A549 (cell line): Measurements from ENCODE around the gene NSD2.

ENCODE experiments used
- CHD2 ChIP-seq: fragments of 150-350 bp; IDR thresholded peaks from 2 replicates; pipeline ENCODE4 v1.6.1; 2014; ENCODE audit warnings: low read length; ENCODE audit not compliant: partially characterized antibody
- CHD4 ChIP-seq: fragments of 200-600 bp; sonication (generic); IDR thresholded peaks from 2 replicates; pipeline ENCODE4 v1.6.1; 2016; ENCODE audit warnings: antibody characterized with exemption, mild to moderate bottlenecking, borderline replicate concordance
- EHMT2 ChIP-seq: fragments of 200-600 bp; sonication (generic); IDR thresholded peaks from 2 replicates; pipeline ENCODE4 v1.6.1; 2016; ENCODE audit warnings: antibody characterized with exemption, low read depth, mild to moderate bottlenecking, moderate library complexity
- NPAS2 ChIP-seq: fragments of 250-450 bp; sonication (Bioruptor Pico); IDR thresholded peaks from 2 replicates; pipeline ENCODE4 v1.8.0; 2022; ENCODE audit warnings: mild to moderate bottlenecking, moderate library complexity, borderline replicate concordance
- POLR2A ChIP-seq: IDR thresholded peaks from 2 replicates; pipeline ENCODE4 v1.6.1; 2012; ENCODE audit warnings: mild to moderate bottlenecking, low read length
- RAD21 ChIP-seq, 2 experiments: fragments of >200 bp in 1 of 2; sonication (Bioruptor Twin) in 1 of 2; formaldehyde crosslinking in 1 of 2; IDR thresholded peaks in 1 of 2; conservative IDR thresholded peaks in 1 of 2; 2 replicates in 1 of 2; 3 replicates in 1 of 2; pipeline ENCODE4 v1.6.1; 2012 to 2018; ENCODE audit warnings: inconsistent platforms in 1 of 2
- RFX5 ChIP-seq: fragments of 450-650 bp; IDR thresholded peaks from 2 replicates; pipeline ENCODE4 v1.7.1; 2014; ENCODE audit warnings: antibody characterized with exemption, mild to moderate bottlenecking, moderate library complexity
- TP53 ChIP-seq: fragments of 250-450 bp; sonication (Bioruptor Pico); IDR thresholded peaks from 2 replicates; pipeline ENCODE4 v1.5.0; 2021; ENCODE audit warnings: mild to moderate bottlenecking, moderate library complexity
- ZSCAN20 ChIP-seq: fragments of 250-450 bp; sonication (Bioruptor Pico); IDR thresholded peaks from 2 replicates; pipeline ENCODE4 v1.8.0; 2022; ENCODE audit warnings: mild to moderate bottlenecking, moderate library complexity
- TF ChIP-seq, protein P1 (sequence below): fragments of >200 bp; sonication (Bioruptor Twin); formaldehyde crosslinking; IDR thresholded peaks from 3 replicates; pipeline ENCODE4 v1.5.1; 2016
- TF ChIP-seq, protein P2 (sequence below): fragments of 200-600 bp; sonication (generic); IDR thresholded peaks from 2 replicates; pipeline ENCODE4 v1.6.1; 2016; ENCODE audit warnings: antibody characterized with exemption, mild to moderate bottlenecking, moderate library complexity
- TF ChIP-seq, protein P3 (sequence below): IDR thresholded peaks from 2 replicates; pipeline ENCODE4 v1.6.1; 2012
- TF ChIP-seq, protein P4 (sequence below): IDR thresholded peaks from 2 replicates; pipeline ENCODE4 v1.6.1; 2012; ENCODE audit warnings: low read depth, borderline replicate concordance

DNA sequence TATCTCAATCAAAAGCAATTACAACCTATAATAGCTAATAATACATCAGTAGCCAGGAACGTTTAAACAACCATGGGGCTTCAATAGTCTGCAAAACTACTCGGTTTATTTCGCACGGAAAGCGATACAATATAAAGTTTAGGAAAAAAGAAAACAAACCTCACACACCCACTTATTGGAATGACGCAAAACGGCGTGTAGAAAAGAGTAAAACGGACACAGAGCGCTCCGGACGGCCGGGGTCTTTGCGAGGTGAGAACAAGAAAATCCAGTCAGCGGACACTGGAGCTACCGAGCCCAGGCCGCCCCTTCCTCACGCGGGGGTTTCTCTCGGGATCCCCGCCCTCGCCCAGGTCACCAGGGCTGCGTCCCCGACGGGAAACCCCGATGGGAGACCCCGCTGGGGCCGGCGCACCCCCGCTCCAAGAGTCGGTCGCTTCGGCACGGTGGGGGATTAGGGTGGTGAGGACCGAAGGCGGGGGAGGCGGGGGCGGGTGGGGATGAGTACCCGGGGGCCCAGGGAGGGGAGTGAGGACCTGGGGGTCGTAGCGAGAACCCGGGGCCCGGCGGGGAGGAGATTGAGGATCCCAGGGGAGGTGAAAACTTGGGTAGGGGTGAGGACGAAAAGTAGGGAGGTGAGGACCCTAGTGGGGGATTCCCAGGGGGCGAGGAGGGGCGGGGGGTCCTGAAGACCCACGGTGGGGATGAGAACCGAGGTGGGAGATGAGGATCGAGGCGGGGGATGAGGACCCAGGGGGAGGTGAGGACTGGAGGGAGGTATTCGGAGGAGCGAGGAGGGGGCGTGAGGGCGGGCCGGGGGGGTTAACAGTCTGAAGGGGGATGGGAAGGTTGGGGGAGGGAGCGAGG, 136.8 kb downstream of the NSD2 start:
- no peak for TF ChIP-seq RFX5
- TF ChIP-seq, protein P1, sequence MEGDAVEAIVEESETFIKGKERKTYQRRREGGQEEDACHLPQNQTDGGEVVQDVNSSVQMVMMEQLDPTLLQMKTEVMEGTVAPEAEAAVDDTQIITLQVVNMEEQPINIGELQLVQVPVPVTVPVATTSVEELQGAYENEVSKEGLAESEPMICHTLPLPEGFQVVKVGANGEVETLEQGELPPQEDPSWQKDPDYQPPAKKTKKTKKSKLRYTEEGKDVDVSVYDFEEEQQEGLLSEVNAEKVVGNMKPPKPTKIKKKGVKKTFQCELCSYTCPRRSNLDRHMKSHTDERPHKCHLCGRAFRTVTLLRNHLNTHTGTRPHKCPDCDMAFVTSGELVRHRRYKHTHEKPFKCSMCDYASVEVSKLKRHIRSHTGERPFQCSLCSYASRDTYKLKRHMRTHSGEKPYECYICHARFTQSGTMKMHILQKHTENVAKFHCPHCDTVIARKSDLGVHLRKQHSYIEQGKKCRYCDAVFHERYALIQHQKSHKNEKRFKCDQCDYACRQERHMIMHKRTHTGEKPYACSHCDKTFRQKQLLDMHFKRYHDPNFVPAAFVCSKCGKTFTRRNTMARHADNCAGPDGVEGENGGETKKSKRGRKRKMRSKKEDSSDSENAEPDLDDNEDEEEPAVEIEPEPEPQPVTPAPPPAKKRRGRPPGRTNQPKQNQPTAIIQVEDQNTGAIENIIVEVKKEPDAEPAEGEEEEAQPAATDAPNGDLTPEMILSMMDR, result no peak
- no peak for TF ChIP-seq POLR2A
- TF ChIP-seq CHD4, result no peak
- TF ChIP-seq, protein P2, sequence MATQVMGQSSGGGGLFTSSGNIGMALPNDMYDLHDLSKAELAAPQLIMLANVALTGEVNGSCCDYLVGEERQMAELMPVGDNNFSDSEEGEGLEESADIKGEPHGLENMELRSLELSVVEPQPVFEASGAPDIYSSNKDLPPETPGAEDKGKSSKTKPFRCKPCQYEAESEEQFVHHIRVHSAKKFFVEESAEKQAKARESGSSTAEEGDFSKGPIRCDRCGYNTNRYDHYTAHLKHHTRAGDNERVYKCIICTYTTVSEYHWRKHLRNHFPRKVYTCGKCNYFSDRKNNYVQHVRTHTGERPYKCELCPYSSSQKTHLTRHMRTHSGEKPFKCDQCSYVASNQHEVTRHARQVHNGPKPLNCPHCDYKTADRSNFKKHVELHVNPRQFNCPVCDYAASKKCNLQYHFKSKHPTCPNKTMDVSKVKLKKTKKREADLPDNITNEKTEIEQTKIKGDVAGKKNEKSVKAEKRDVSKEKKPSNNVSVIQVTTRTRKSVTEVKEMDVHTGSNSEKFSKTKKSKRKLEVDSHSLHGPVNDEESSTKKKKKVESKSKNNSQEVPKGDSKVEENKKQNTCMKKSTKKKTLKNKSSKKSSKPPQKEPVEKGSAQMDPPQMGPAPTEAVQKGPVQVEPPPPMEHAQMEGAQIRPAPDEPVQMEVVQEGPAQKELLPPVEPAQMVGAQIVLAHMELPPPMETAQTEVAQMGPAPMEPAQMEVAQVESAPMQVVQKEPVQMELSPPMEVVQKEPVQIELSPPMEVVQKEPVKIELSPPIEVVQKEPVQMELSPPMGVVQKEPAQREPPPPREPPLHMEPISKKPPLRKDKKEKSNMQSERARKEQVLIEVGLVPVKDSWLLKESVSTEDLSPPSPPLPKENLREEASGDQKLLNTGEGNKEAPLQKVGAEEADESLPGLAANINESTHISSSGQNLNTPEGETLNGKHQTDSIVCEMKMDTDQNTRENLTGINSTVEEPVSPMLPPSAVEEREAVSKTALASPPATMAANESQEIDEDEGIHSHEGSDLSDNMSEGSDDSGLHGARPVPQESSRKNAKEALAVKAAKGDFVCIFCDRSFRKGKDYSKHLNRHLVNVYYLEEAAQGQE, result no peak
- no peak for TF ChIP-seq TP53 (CRISPR knock-in tag)
- TF ChIP-seq, protein P3, sequence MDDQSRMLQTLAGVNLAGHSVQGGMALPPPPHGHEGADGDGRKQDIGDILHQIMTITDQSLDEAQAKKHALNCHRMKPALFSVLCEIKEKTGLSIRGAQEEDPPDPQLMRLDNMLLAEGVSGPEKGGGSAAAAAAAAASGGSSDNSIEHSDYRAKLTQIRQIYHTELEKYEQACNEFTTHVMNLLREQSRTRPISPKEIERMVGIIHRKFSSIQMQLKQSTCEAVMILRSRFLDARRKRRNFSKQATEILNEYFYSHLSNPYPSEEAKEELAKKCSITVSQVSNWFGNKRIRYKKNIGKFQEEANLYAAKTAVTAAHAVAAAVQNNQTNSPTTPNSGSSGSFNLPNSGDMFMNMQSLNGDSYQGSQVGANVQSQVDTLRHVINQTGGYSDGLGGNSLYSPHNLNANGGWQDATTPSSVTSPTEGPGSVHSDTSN, result no peak
- no peak for TF ChIP-seq ZSCAN20 (CRISPR knock-in tag)
- no peak for TF ChIP-seq RAD21 (conservative IDR thresholded peaks at IDR 0.05 in 1 of 2, IDR thresholded peaks at IDR 0.05 in 1 of 2)
- TF ChIP-seq, protein P4, sequence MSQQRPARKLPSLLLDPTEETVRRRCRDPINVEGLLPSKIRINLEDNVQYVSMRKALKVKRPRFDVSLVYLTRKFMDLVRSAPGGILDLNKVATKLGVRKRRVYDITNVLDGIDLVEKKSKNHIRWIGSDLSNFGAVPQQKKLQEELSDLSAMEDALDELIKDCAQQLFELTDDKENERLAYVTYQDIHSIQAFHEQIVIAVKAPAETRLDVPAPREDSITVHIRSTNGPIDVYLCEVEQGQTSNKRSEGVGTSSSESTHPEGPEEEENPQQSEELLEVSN, result no peak
- no peak for TF ChIP-seq NPAS2
- TF ChIP-seq CHD2, result no peak
- no peak for TF ChIP-seq EHMT2
